ENCODE data around the gene RUFY4. TPM values are rescaled to one million over a fixed set of nuclear protein-coding genes. Genes with fewer than 3 reads are reported as not detected.

The RUFY4 gene
- polyA plus RNA-seq, 2 of the 4 experiments (the other 2 are of a cell fraction) = 0.04 TPM; not detected in 1

DNA sequence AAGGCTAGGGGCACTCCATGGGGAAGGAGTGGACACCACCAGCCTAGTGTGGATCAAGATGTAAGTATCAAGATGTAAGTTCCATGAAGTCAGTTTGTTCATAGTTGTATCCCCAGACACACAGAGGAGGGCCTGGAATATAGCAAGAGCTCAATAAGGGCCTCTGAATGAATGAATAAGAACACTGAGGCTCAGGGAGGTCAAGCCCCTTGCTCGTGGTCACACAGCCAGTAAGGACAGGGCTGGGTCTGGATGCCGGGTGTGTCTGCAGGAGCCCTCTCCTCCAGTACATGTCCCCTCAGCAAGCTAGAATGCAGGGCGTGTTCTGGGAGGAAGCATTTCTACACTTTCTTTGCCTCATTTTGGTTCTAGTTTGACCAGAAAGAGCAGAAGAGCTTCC lies 2.9 kb downstream of the RUFY4 start:
- TF ChIP-seq, protein P1, sequence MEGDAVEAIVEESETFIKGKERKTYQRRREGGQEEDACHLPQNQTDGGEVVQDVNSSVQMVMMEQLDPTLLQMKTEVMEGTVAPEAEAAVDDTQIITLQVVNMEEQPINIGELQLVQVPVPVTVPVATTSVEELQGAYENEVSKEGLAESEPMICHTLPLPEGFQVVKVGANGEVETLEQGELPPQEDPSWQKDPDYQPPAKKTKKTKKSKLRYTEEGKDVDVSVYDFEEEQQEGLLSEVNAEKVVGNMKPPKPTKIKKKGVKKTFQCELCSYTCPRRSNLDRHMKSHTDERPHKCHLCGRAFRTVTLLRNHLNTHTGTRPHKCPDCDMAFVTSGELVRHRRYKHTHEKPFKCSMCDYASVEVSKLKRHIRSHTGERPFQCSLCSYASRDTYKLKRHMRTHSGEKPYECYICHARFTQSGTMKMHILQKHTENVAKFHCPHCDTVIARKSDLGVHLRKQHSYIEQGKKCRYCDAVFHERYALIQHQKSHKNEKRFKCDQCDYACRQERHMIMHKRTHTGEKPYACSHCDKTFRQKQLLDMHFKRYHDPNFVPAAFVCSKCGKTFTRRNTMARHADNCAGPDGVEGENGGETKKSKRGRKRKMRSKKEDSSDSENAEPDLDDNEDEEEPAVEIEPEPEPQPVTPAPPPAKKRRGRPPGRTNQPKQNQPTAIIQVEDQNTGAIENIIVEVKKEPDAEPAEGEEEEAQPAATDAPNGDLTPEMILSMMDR (IDR thresholded peaks at IDR 0.05) = no peak
- TF ChIP-seq FOSB (CRISPR knock-in tag; IDR thresholded peaks at IDR 0.05) = no peak
- TF ChIP-seq KDM5A (IDR thresholded peaks at IDR 0.05) = no peak
- no peak for TF ChIP-seq CHD4 (IDR thresholded peaks at IDR 0.05; ENCODE audit: borderline replicate concordance)
- TF ChIP-seq TP53 (CRISPR knock-in tag; IDR thresholded peaks at IDR 0.05) = no peak
- TF ChIP-seq POLR2AphosphoS2 (conservative IDR thresholded peaks at IDR 0.05; ENCODE audit: low read length) = no peak
- TF ChIP-seq HOXB5 (CRISPR knock-in tag; IDR thresholded peaks at IDR 0.05) = no peak
- no peak for TF ChIP-seq EHF (CRISPR knock-in tag; IDR thresholded peaks at IDR 0.05)
- no peak for TF ChIP-seq ZSCAN20 (CRISPR knock-in tag; IDR thresholded peaks at IDR 0.05)
- no peak for TF ChIP-seq RARB (CRISPR knock-in tag; IDR thresholded peaks at IDR 0.05)
- no peak for TF ChIP-seq JUN (IDR thresholded peaks at IDR 0.05)
- TF ChIP-seq, protein P2, sequence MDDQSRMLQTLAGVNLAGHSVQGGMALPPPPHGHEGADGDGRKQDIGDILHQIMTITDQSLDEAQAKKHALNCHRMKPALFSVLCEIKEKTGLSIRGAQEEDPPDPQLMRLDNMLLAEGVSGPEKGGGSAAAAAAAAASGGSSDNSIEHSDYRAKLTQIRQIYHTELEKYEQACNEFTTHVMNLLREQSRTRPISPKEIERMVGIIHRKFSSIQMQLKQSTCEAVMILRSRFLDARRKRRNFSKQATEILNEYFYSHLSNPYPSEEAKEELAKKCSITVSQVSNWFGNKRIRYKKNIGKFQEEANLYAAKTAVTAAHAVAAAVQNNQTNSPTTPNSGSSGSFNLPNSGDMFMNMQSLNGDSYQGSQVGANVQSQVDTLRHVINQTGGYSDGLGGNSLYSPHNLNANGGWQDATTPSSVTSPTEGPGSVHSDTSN (IDR thresholded peaks at IDR 0.05) = no peak
- TF ChIP-seq PHF8 (IDR thresholded peaks at IDR 0.05; ENCODE audit: borderline replicate concordance, low read depth) = no peak
- no peak overlapping the region for H3K4me2 ChIP-seq
- 35% methylated on average over 3 of the region's 3 CpGs for WGBS (ENCODE audit: missing lambda C conversion rate)
- no peak for FAIRE-seq
- H3K9me3 ChIP-seq = no peaks in the 10 kb centered on the region
- no peaks in the 10 kb centered on the region for H3K4me1 ChIP-seq
- no peak overlapping the region for H3K27ac ChIP-seq
- DNase-seq (ENCODE audit: low read depth in 1 of 2, low spot score in 1 of 2) = no peak
- ATAC-seq = no peak
- no peak overlapping the region for H3K4me3 ChIP-seq
- ChIA-PET POLR2A (no interaction called here), CTCF (interaction anchor here (1.5 to 16.7 kb wide), 2 partner anchors 9 to 283 kb away, joined by 4 to 177 read pairs; no protein-coding TSS in a partner anchor)

DNA sequence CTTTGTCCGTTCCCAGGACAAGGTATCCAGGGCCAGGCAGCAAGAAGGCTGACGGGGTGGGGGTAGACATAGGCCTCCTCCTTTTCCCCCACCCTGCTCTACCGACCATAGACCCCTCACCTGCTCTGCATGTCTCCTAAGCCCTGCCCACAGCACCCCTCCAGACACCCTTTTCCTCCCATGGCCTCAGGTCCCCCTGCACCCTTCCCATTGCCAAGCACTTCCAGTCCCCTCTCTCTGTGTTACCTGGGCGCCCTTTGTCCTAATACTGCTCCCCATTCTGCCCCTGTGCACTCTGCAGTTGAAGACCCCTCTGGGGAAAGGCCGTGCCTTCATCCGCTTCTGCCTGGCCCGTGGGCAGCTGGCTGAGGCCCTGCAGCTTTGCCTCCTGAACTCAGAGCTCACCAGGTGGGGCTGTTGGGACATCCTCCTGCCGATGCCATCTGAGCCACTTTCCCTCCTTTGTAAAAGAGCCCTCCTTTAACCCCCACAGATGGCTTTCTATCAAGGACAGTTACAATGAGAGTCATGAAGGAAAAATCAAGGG lies 3.5 kb downstream of the RUFY4 start:
- H3K27ac ChIP-seq = no peak overlapping the region
- H3K9me3 ChIP-seq = no peaks in the 10 kb centered on the region
- ATAC-seq = no peak
- no peak for FAIRE-seq
- H3K4me1 ChIP-seq = no peaks in the 10 kb centered on the region
- TF ChIP-seq, protein P3, sequence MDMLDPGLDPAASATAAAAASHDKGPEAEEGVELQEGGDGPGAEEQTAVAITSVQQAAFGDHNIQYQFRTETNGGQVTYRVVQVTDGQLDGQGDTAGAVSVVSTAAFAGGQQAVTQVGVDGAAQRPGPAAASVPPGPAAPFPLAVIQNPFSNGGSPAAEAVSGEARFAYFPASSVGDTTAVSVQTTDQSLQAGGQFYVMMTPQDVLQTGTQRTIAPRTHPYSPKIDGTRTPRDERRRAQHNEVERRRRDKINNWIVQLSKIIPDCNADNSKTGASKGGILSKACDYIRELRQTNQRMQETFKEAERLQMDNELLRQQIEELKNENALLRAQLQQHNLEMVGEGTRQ (IDR thresholded peaks at IDR 0.05) = no peak
- TF ChIP-seq SREBF2 (IDR thresholded peaks at IDR 0.05) = no peak
- TF ChIP-seq SMC3 (IDR thresholded peaks at IDR 0.05) = no peak
- TF ChIP-seq, protein P4, sequence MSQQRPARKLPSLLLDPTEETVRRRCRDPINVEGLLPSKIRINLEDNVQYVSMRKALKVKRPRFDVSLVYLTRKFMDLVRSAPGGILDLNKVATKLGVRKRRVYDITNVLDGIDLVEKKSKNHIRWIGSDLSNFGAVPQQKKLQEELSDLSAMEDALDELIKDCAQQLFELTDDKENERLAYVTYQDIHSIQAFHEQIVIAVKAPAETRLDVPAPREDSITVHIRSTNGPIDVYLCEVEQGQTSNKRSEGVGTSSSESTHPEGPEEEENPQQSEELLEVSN (IDR thresholded peaks at IDR 0.05; ENCODE audit: borderline replicate concordance, low read depth) = no peak
- no peak for TF ChIP-seq KDM5A (IDR thresholded peaks at IDR 0.05)
- TF ChIP-seq CBX8 (IDR thresholded peaks at IDR 0.05) = no peak
- TF ChIP-seq HOXB13 (CRISPR knock-in tag; IDR thresholded peaks at IDR 0.05; ENCODE audit: low read depth) = no peak
- TF ChIP-seq, protein P5, sequence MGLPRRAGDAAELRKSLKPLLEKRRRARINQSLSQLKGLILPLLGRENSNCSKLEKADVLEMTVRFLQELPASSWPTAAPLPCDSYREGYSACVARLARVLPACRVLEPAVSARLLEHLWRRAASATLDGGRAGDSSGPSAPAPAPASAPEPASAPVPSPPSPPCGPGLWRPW (IDR thresholded peaks at IDR 0.05) = no peak
- TF ChIP-seq ZSCAN20 (CRISPR knock-in tag; IDR thresholded peaks at IDR 0.05) = no peak
- no peak for TF ChIP-seq RFX5 (IDR thresholded peaks at IDR 0.05)
- TF ChIP-seq, protein P6, sequence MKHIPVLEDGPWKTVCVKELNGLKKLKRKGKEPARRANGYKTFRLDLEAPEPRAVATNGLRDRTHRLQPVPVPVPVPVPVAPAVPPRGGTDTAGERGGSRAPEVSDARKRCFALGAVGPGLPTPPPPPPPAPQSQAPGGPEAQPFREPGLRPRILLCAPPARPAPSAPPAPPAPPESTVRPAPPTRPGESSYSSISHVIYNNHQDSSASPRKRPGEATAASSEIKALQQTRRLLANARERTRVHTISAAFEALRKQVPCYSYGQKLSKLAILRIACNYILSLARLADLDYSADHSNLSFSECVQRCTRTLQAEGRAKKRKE (CRISPR knock-in tag; IDR thresholded peaks at IDR 0.05; ENCODE audit: low read depth) = no peak
- no peak for TF ChIP-seq TFCP2L1 (CRISPR knock-in tag; IDR thresholded peaks at IDR 0.05)
- H3K4me2 ChIP-seq = no peak overlapping the region
- no peak overlapping the region for H3K4me3 ChIP-seq
- 61% methylated on average over 8 of the region's 8 CpGs for WGBS (ENCODE audit: missing lambda C conversion rate)
- DNase-seq (ENCODE audit: low read depth in 1 of 2, low spot score in 1 of 2) = no peak
- ChIA-PET CTCF (interaction anchor here (1.5 to 16.7 kb wide), 2 partner anchors 8 to 284 kb away, joined by 4 to 177 read pairs; no protein-coding TSS in a partner anchor), POLR2A (interaction anchor here (0.6 kb wide), 1 partner anchor 27 kb away, joined by 4 read pairs; no protein-coding TSS in a partner anchor)

All from A549 (cell line).